OCI-LY7 (cell line): Measurements from ENCODE around the gene IGLL5. TPM values are rescaled to one million over a fixed set of nuclear protein-coding genes. Genes with fewer than 3 reads are reported as not detected.
"Not testable (repeated sequence)": the region's sequence is repeated elsewhere in the genome, so short reads cannot be mapped to it uniquely, and the experiment has no call there.

Experiments
- BruUV-seq: library from RNA; stranded (reverse); fragments of 400-500 nt; replicated peaks from 2 replicates; lab custom pipeline; 2021; lab: Mats Ljungman, UMichigan
- CTCF ChIA-PET: fragments of 300-600 bp; sonication (Branson Sonifier 250); formaldehyde crosslinking; loops from one replicate; lab custom pipeline; 2022; ENCODE audit warnings: antibody characterized with exemption; ENCODE audit not compliant: unreplicated experiment; lab: Charles Lee
- POLR2A ChIA-PET: fragments of 300-600 bp; sonication (Branson Sonifier 250); formaldehyde crosslinking; loops from one replicate; lab custom pipeline; 2022; ENCODE audit warnings: antibody characterized with exemption; lab: Charles Lee
- DNase-seq: peaks from one replicate; pipeline ENCODE4 v3.0.0-alpha.2; 2015; ENCODE audit warnings: low spot score
- H2AFZ ChIP-seq: fragments of 200-600 bp; sonication (generic), shearing (Covaris generic); 2 replicates; pipeline ENCODE4 v1.6.1; 2014; ENCODE audit warnings: mild to moderate bottlenecking, antibody characterized with exemption, low read length, moderate library complexity
- H3K27ac ChIP-seq: fragments of 200-600 bp; sonication (generic); 2 replicates; pipeline ENCODE4 v1.5.1; 2014; ENCODE audit warnings: mixed run types, low read depth, mild to moderate bottlenecking, moderate library complexity, low read length, inconsistent platforms; ENCODE audit not compliant: poor library complexity, severe bottlenecking
- H3K36me3 ChIP-seq: fragments of 200-600 bp; sonication (generic); 2 replicates; pipeline ENCODE4 v1.6.1; 2014; ENCODE audit warnings: mild to moderate bottlenecking, antibody characterized with exemption, low read length, moderate library complexity, mixed read lengths; ENCODE audit not compliant: insufficient read depth
- H3K4me1 ChIP-seq: fragments of 200-600 bp; sonication (generic); 2 replicates; pipeline ENCODE4 v1.5.1; 2014; ENCODE audit warnings: mild to moderate bottlenecking, low read length; ENCODE audit not compliant: insufficient read depth, poor library complexity, severe bottlenecking
- H3K4me2 ChIP-seq: fragments of 200-600 bp; sonication (generic); 2 replicates; pipeline ENCODE4 v1.6.1; 2014; ENCODE audit warnings: mild to moderate bottlenecking, low read length
- H3K4me3 ChIP-seq: fragments of 200-600 bp; sonication (generic); 2 replicates; pipeline ENCODE4 v1.5.1; 2014; ENCODE audit warnings: mild to moderate bottlenecking, low read depth, low read length; ENCODE audit not compliant: poor library complexity, severe bottlenecking
- H3K79me2 ChIP-seq: fragments of 200-600 bp; sonication (generic); 2 replicates; pipeline ENCODE4 v1.6.1; 2016; ENCODE audit warnings: low read depth, mild to moderate bottlenecking, low read length, moderate library complexity, mixed read lengths; ENCODE audit not compliant: insufficient read depth
- H3K9me2 ChIP-seq: fragments of 200-600 bp; sonication (generic); 2 replicates; pipeline ENCODE4 v1.6.1; 2016; ENCODE audit warnings: mild to moderate bottlenecking, low read length, mixed read lengths; ENCODE audit not compliant: insufficient read depth
- H3K9me3 ChIP-seq: fragments of 200-600 bp; sonication (generic); 2 replicates; pipeline ENCODE4 v1.6.1; 2014; ENCODE audit warnings: mild to moderate bottlenecking, mixed run types, low read length, mixed read lengths
- H4K20me1 ChIP-seq: fragments of 200-600 bp; sonication (generic); 2 replicates; pipeline ENCODE4 v1.6.1; 2014; ENCODE audit warnings: mild to moderate bottlenecking, antibody characterized with exemption, low read length, moderate library complexity, mixed read lengths; ENCODE audit not compliant: insufficient read depth
- CTCF ChIP-seq: fragments of 200-600 bp; sonication (generic); conservative IDR thresholded peaks from 2 replicates; pipeline ENCODE4 v1.5.1; 2014; ENCODE audit warnings: mild to moderate bottlenecking, antibody characterized with exemption, low read length, moderate library complexity, mixed read lengths
- EZH2phosphoT487 ChIP-seq: fragments of 200-600 bp; sonication (generic); IDR thresholded peaks from 2 replicates; pipeline ENCODE4 v1.6.1; 2018; ENCODE audit warnings: low read depth, borderline replicate concordance, mild to moderate bottlenecking, mixed run types, antibody characterized with exemption, low read length, moderate library complexity, mixed read lengths
- intact Hi-C: fragments of 100-400 bp; cut with micrococcal nuclease; formaldehyde crosslinking; loops from one replicate; pipeline ENCODE4 v1.10.0; 2022; ENCODE audit not compliant: unreplicated experiment
- total RNA-seq, 2 experiments: library from RNA; depleted of rRNA in 1 of 2; stranded (reverse); fragments of >200 nt in 1 of 2; shearing (Covaris generic) in 1 of 2; gene quantifications; 2 replicates each; pipeline ENCODE4 v1.2.3, GENCODE V29; 2014 to 2022

The IGLL5 gene
- total RNA-seq, 2 experiments from 2014 or later: 219 to 364 TPM

GRCh38 chr22:22920104-22920654 is 32.6 kb downstream of the IGLL5 start:
- H3K4me2 ChIP-seq: peak overlapping the region; percentile 13; the same call in 1 of the 2 replicates
- H3K36me3 ChIP-seq: no peaks in the 10 kb centered on the region
- intact Hi-C loops: no loop called here
- H3K9me3 ChIP-seq: no peaks in the 10 kb centered on the region
- no peak overlapping the region for H3K27ac ChIP-seq
- H4K20me1 ChIP-seq: no peaks in the 10 kb centered on the region
- no peak overlapping the region for H3K4me3 ChIP-seq
- H3K9me2 ChIP-seq: no peaks in the 10 kb centered on the region
- no peaks in the 10 kb centered on the region for H3K79me2 ChIP-seq
- POLR2A ChIA-PET: interaction anchor here (0.7 kb wide), 1 partner anchor 11 kb away, joined by 3 read pairs; no protein-coding TSS in a partner anchor
- CTCF ChIA-PET: no interaction called here
- DNase-seq: no peak
- no peak overlapping the region for H2AFZ ChIP-seq
- peaks cover 22% of the 10 kb centered on the region for H3K4me1 ChIP-seq
- no TSS peak for BruUV-seq
- TF ChIP-seq EZH2phosphoT487: no peak
- TF ChIP-seq CTCF: no peak

DNA sequence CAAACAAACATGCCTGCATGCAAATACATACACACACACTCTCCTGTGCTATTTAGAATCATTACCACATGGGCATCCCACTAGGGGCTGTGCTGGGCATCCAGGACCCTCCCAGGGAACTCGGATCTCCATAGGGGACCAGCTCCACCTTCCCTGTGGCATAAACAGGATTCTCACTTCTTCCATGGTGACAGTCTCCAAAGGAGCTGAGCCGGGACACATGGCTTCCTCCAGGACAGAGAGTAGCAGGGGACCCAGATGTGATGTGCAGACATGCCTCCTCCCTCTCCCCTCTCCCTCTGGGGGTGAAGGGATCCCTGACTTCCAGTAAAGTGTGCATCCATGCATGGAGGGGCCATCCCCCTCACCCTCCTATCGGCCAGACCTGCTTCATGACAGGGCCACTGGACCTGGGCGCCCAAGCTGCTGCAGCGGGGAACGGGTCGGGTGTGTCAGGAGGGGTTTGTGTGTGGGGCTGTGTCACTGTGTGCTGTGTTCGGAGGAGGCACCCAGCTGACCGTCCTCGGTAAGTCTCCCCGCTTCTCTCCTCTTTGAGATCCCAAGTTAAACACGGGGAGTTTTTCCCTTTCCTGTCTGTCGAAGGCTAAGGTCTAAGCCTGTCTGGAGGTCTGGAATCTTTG is 33.4 kb downstream of the IGLL5 start:
- BruUV-seq: no TSS peak
- no peak for DNase-seq
- H3K27ac ChIP-seq: no peak overlapping the region
- no peaks in the 10 kb centered on the region for H3K9me3 ChIP-seq
- H3K36me3 ChIP-seq: no peaks in the 10 kb centered on the region
- H4K20me1 ChIP-seq: no peaks in the 10 kb centered on the region
- H3K4me2 ChIP-seq: peak overlapping the region; percentile 13; the same call in 1 of the 2 replicates
- peaks cover 27% of the 10 kb centered on the region for H3K4me1 ChIP-seq
- no peak overlapping the region for H2AFZ ChIP-seq
- intact Hi-C loops: no loop called here
- POLR2A ChIA-PET: no interaction called here
- H3K4me3 ChIP-seq: no peak overlapping the region
- CTCF ChIA-PET: no interaction called here
- H3K9me2 ChIP-seq: no peaks in the 10 kb centered on the region
- TF ChIP-seq EZH2phosphoT487: no peak
- no peak for TF ChIP-seq CTCF
- no peaks in the 10 kb centered on the region for H3K79me2 ChIP-seq

DNA sequence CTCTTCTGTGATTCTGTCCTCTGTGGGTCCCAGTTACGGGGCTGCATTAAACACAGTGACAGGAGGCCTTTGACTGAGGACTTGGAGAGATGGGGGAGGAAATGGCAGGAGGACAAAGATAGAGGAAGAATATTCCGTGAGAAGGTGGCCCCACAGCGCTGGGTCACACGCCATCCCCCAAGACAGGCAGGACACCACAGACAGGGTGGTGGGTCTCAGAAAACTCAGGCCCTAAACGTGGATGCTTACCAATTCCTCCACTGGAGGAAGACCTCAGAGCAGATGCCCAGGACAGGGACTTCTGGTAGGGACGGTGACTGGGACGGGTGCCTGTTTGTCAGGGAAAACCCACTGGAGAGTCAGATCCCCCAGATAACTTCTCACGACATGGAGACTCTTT is 34.0 kb downstream of the IGLL5 start:
- TF ChIP-seq EZH2phosphoT487 (no peak), CTCF (no peak)
- H3K4me2 ChIP-seq: peak overlapping the region; percentile 13; the same call in 1 of the 2 replicates
- H2AFZ ChIP-seq: no peak overlapping the region
- no peaks in the 10 kb centered on the region for H3K9me2 ChIP-seq
- ChIA-PET POLR2A (no interaction called here), CTCF (no interaction called here)
- H4K20me1 ChIP-seq: no peaks in the 10 kb centered on the region
- peaks cover 32% of the 10 kb centered on the region for H3K4me1 ChIP-seq
- DNase-seq: no peak
- H3K9me3 ChIP-seq: no peaks in the 10 kb centered on the region
- intact Hi-C loops: no loop called here
- BruUV-seq: no TSS peak
- no peaks in the 10 kb centered on the region for H3K36me3 ChIP-seq
- H3K27ac ChIP-seq: no peak overlapping the region
- H3K79me2 ChIP-seq: no peaks in the 10 kb centered on the region
- H3K4me3 ChIP-seq: no peak overlapping the region

DNA sequence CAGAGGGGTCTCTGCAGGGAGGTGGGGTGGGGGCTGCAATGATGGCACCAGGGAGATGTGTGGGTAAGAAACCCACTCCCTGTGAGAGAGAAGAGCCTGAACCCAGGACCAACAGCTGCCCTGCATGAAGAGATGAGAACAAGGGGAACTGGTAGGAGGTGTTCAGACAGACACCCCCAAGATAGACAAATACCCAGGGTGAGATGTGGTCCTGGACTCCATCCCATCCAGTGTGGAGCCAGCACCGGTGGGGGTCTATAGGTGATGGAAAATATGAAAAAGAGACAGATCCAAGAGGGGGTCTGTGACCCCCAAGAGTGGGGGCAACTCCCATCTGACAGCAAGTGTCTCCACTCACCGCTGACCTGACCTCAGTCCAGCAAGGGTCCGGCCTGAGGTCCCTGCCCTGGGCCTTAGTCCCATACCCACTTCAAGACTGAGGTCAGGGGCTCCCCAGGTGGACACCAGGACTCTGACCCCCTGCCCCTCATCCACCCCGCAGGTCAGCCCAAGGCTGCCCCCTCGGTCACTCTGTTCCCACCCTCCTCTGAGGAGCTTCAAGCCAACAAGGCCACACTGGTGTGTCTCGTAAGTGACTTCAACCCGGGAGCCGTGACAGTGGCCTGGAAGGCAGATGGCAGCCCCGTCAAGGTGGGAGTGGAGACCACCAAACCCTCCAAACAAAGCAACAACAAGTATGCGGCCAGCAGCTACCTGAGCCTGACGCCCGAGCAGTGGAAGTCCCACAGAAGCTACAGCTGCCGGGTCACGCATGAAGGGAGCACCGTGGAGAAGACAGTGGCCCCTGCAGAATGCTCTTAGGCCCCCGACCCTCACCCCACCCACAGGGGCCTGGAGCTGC is 34.7 kb downstream of the IGLL5 start:
- H3K4me1 ChIP-seq: peaks cover 39% of the 10 kb centered on the region
- intact Hi-C loops, H4K20me1 ChIP-seq, BruUV-seq, H3K4me3 ChIP-seq, H3K79me2 ChIP-seq, DNase-seq, H3K9me3 ChIP-seq, H3K36me3 ChIP-seq, H3K9me2 ChIP-seq, H2AFZ ChIP-seq, H3K27ac ChIP-seq: not testable (repeated sequence)
- ChIA-PET POLR2A (interaction anchor here (1.5 kb wide), 1 partner anchor 11 kb away, joined by 4 read pairs; no protein-coding TSS in a partner anchor), CTCF (interaction anchor here (0.6 kb wide), 1 partner anchor 64 kb away, joined by 3 read pairs; no protein-coding TSS in a partner anchor)
- H3K4me2 ChIP-seq: peak overlapping the region; percentile 13; the same call in 1 of the 2 replicates
